Left cardiac atrium (tissue), 4 donors: ENCODE data around the gene RPS18. TPM values are rescaled to one million over a fixed set of nuclear protein-coding genes. Genes with fewer than 3 reads are reported as not detected.

Experiments used
- ATAC-seq, 2 donors: fragments of 200-7000 bp; cut with Tn5 transposase; one replicate each; pipeline ENCODE4 v1.9.1; 2020; ENCODE audit warnings: mild to moderate bottlenecking in 2 of 2, moderate library complexity in 2 of 2
- DNase-seq: peaks from one replicate; pipeline ENCODE4 v3.0.0-alpha.2; 2020
- intact Hi-C, 2 donors: fragments of 100-400 bp; cut with DNase I; formaldehyde crosslinking; loops; one replicate each; pipeline versions ENCODE4 v1.14.1 to v1.15.1; 2022 to 2023
- microRNA-seq, 2 donors: library from miRNA; unstranded; fragments of <30 nt; microRNA quantifications; one replicate each; pipeline ENCODE4 v1.2.0, GENCODE V29; 2020
- total RNA-seq, 2 donors: library from RNA; stranded (reverse); fragmentation: NEBNext Ultra II Directional; extraction: Animal tissue kit (Norgen Biotek cat#: 25700); gene quantifications; one replicate each; pipeline ENCODE4 v1.2.1, GENCODE V29; 2021
- donor health status: DM: no; HTN: yes; CAD: no.
- donor health status: DM: no; HTN: yes; CAD: no; lungs with severe emphysema.
- donor health status: DM: yes; HTN: yes; CAD: no.
- donor health status: Dilated cardiomyopathy.

Gene RPS18
- total RNA-seq, 2 donors from 2014 or later, result 1,167 to 1,230 TPM

DNA sequence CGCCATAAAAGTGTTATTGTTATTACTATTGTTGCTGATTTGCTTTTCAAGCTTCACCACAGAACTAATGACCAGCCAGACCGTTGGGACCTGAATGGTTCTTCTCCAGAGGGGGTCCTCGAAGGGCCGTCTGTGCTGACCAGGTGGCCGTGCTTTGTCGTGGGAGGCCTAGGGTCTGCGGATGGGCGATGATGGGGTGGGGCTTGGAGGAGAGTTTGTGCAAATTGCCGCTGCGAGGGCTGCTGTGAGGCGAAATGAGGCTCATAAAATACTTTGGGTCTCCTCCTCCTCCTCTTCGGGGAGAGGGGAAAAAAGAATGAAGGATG lies 51.7 kb downstream of the RPS18 start:
- no peak for DNase-seq
- ATAC-seq, result no peak
- intact Hi-C loops, result no loop called here

GRCh38 chr6:33324125-33324524 lies 52.2 kb downstream of the RPS18 start:
- ATAC-seq (no peak), DNase-seq (no peak)
- intact Hi-C loops, result no loop called here

Small RNAs within 50 kb of the gene (microRNA-seq; reads per million reads assigned to microRNA genes)
- 0 reads per million in 2 donors for gene MIR6834
- gene MIR6873, result 0 reads per million in 2 donors

Other genes starting within 250 kb of the RPS18 start
- gene HLA-DPA1, start 198.4 kb upstream of the RPS18 start, total RNA-seq, result 10 to 100 TPM; 50.5 to 54.1 TPM
- 10 to 100 TPM; 47.8 to 53.8 TPM for gene HLA-DPB1, start 196.1 kb upstream of the RPS18 start, total RNA-seq
- gene COL11A2, start 79.6 kb upstream of the RPS18 start, total RNA-seq, result 1 to 10 TPM in 1 of 2 donors, under 1 TPM in 1; 0.94 to 1.3 TPM
- 10 to 100 TPM; 32.5 to 39.5 TPM for gene RXRB, start 71.4 kb upstream of the RPS18 start, total RNA-seq
- 100 to 1,000 TPM in 1 of 2 donors, 10 to 100 TPM in 1; 80.1 to 132 TPM for gene SLC39A7, start 71.2 kb upstream of the RPS18 start, total RNA-seq
- gene HSD17B8, start 67.4 kb upstream of the RPS18 start, total RNA-seq, result 10 to 100 TPM; 13.3 to 14.3 TPM
- gene RING1, start 63.6 kb upstream of the RPS18 start, total RNA-seq, result 10 to 100 TPM; 29.7 to 30.0 TPM
- gene VPS52, start 199 bp upstream of the RPS18 start, total RNA-seq, result 10 to 100 TPM; 25.9 to 33.4 TPM
- 1 to 10 TPM; 7.5 to 9.8 TPM for gene B3GALT4, start 5.0 kb downstream of the RPS18 start, total RNA-seq
- gene WDR46, start 17.2 kb downstream of the RPS18 start, total RNA-seq, result 10 to 100 TPM; 19.0 to 31.6 TPM
- 10 to 100 TPM; 43.9 to 47.5 TPM for gene PFDN6, start 17.5 kb downstream of the RPS18 start, total RNA-seq
- gene RGL2, start 26.9 kb downstream of the RPS18 start, total RNA-seq, result 10 to 100 TPM; 48.5 to 54.3 TPM
- 10 to 100 TPM; 74.0 to 80.9 TPM for gene TAPBP, start 42.0 kb downstream of the RPS18 start, total RNA-seq
- 10 to 100 TPM; 14.1 to 15.7 TPM for gene ZBTB22, start 45.7 kb downstream of the RPS18 start, total RNA-seq
- gene DAXX, start 50.9 kb downstream of the RPS18 start, total RNA-seq, result 10 to 100 TPM; 16.2 to 22.5 TPM
- 1 to 10 TPM in 1 of 2 donors, under 1 TPM in 1; 0.31 to 1.9 TPM for gene KIFC1, start 119.7 kb downstream of the RPS18 start, total RNA-seq
- gene PHF1, start 138.9 kb downstream of the RPS18 start, total RNA-seq, result 10 to 100 TPM; 49.5 to 58.3 TPM
- 100 to 1,000 TPM; 114 to 126 TPM for gene CUTA, start 146.0 kb downstream of the RPS18 start, total RNA-seq
- gene SYNGAP1, start 148.0 kb downstream of the RPS18 start, total RNA-seq, result 1 to 10 TPM; 9.0 to 9.8 TPM
- 1 to 10 TPM; 4.4 to 5.9 TPM for gene ZBTB9, start 182.5 kb downstream of the RPS18 start, total RNA-seq